GM23338 (cell line): ENCODE results near the gene YPEL2. TPM values are rescaled to one million over a fixed set of nuclear protein-coding genes. Genes with fewer than 3 reads are reported as not detected.

Experiments
- ATAC-seq: fragments of 200-7000 bp; cut with Tn5 transposase; 3 replicates; pipeline ENCODE4 v1.9.1; 2020
- DNase-seq: peaks from one replicate; pipeline ENCODE4 v3.0.0-alpha.2; 2015; ENCODE audit warnings: low spot score
- H2AFZ ChIP-seq: fragments of 200-600 bp; sonication (generic); 2 replicates; pipeline ENCODE4 v1.8.0; 2016; ENCODE audit warnings: antibody characterized with exemption, mild to moderate bottlenecking, moderate library complexity
- H3F3A ChIP-seq: fragments of 200-600 bp; sonication (generic); replicated peaks from 2 replicates; pipeline ENCODE4 v1.8.0; 2017; ENCODE audit warnings: antibody characterized with exemption, mixed run types, low read depth
- H3K27ac ChIP-seq: fragments of 200-600 bp; sonication (generic); 2 replicates; pipeline ENCODE4 v1.6.1; 2016; ENCODE audit warnings: low read depth
- H3K27me3 ChIP-seq: fragments of 200-600 bp; sonication (generic); 2 replicates; pipeline ENCODE4 v1.8.0; 2016; ENCODE audit warnings: mild to moderate bottlenecking, mixed run types, moderate library complexity; ENCODE audit not compliant: insufficient read depth
- H3K36me3 ChIP-seq: fragments of 200-600 bp; sonication (generic); 2 replicates; pipeline ENCODE4 v1.8.0; 2016; ENCODE audit warnings: mild to moderate bottlenecking; ENCODE audit not compliant: insufficient read depth
- H3K4me1 ChIP-seq: fragments of 200-600 bp; sonication (generic); 2 replicates; pipeline ENCODE4 v1.8.0; 2016; ENCODE audit warnings: mild to moderate bottlenecking, moderate library complexity; ENCODE audit not compliant: insufficient read depth
- H3K4me2 ChIP-seq: fragments of 200-600 bp; sonication (generic); 2 replicates; pipeline ENCODE4 v1.7.1; 2017; ENCODE audit warnings: mixed run types
- H3K4me3 ChIP-seq: fragments of 200-600 bp; sonication (generic); 2 replicates; pipeline ENCODE4 v1.6.1; 2016; ENCODE audit warnings: mixed run types
- H3K79me2 ChIP-seq: fragments of 200-600 bp; sonication (generic); replicated peaks from 2 replicates; pipeline ENCODE4 v1.8.0; 2017; ENCODE audit warnings: mild to moderate bottlenecking; ENCODE audit not compliant: insufficient read depth
- H3K9me2 ChIP-seq: fragments of 200-600 bp; sonication (generic); 2 replicates; pipeline ENCODE4 v1.8.0; 2017; ENCODE audit not compliant: insufficient read depth
- H4K20me1 ChIP-seq: fragments of 200-600 bp; sonication (generic); replicated peaks from 2 replicates; pipeline ENCODE4 v1.8.0; 2017; ENCODE audit warnings: mild to moderate bottlenecking; ENCODE audit not compliant: insufficient read depth
- H3K27ac Mint-ChIP-seq: 2 replicates; pipeline ENCODE4 v1.8.0; 2020; ENCODE audit warnings: inconsistent platforms, mild to moderate bottlenecking, moderate library complexity, mixed read lengths
- H3K27me3 Mint-ChIP-seq: 3 replicates; pipeline ENCODE4 v1.8.0; 2022; ENCODE audit warnings: low read depth, mild to moderate bottlenecking, moderate library complexity, mixed read lengths, inconsistent platforms; ENCODE audit not compliant: insufficient read depth, poor library complexity
- H3K36me3 Mint-ChIP-seq: 3 replicates; pipeline ENCODE4 v1.8.0; 2021; ENCODE audit warnings: low read depth, mild to moderate bottlenecking, inconsistent platforms, moderate library complexity, mixed read lengths
- H3K4me1 Mint-ChIP-seq: 3 replicates; pipeline ENCODE4 v1.8.0; 2020; ENCODE audit warnings: mild to moderate bottlenecking, inconsistent platforms, mixed read lengths
- H3K4me3 Mint-ChIP-seq: 3 replicates; pipeline ENCODE4 v1.8.0; 2021; ENCODE audit warnings: moderate library complexity, mild to moderate bottlenecking, inconsistent platforms, mixed read lengths
- H3K9me3 Mint-ChIP-seq: 3 replicates; pipeline ENCODE4 v1.8.0; 2020; ENCODE audit warnings: moderate library complexity, mild to moderate bottlenecking, inconsistent platforms, mixed read lengths
- CREB1 ChIP-seq: fragments of 250-450 bp; sonication (Bioruptor Pico); IDR thresholded peaks from 2 replicates; pipeline ENCODE4 v1.5.0; 2020; ENCODE audit warnings: low read depth, mild to moderate bottlenecking, moderate library complexity
- CTCF ChIP-seq, 2 experiments: fragments of 200-600 bp in 1 of 2; sonication (generic) in 1 of 2; conservative IDR thresholded peaks; 2 replicates each; pipeline versions ENCODE4 v1.5.1 to v1.6.1; 2016 to 2017; ENCODE audit warnings: antibody characterized with exemption in 2 of 2, low read depth in 2 of 2, mild to moderate bottlenecking in 2 of 2, moderate library complexity in 1 of 2
- ETS1 ChIP-seq: IDR thresholded peaks from 2 replicates; pipeline ENCODE4 v1.6.1; 2016; ENCODE audit warnings: antibody characterized with exemption
- EZH2 ChIP-seq: fragments of 200-600 bp; sonication (generic); IDR thresholded peaks from one replicate; pipeline ENCODE4 v1.8.0; 2017; ENCODE audit warnings: antibody characterized with exemption, mild to moderate bottlenecking, low read depth; ENCODE audit not compliant: unreplicated experiment
- EZH2phosphoT487 ChIP-seq: fragments of 200-600 bp; sonication (generic); IDR thresholded peaks from one replicate; pipeline ENCODE4 v1.8.1; 2018; ENCODE audit warnings: antibody characterized with exemption; ENCODE audit not compliant: unreplicated experiment
- JUNB ChIP-seq: IDR thresholded peaks from one replicate; pipeline ENCODE4 v1.6.1; 2016; ENCODE audit warnings: antibody characterized with exemption; ENCODE audit not compliant: unreplicated experiment
- NANOG ChIP-seq: IDR thresholded peaks from 2 replicates; pipeline ENCODE4 v1.6.1; 2016; ENCODE audit warnings: antibody characterized with exemption, borderline replicate concordance
- POLR2AphosphoS5 ChIP-seq: IDR thresholded peaks from 2 replicates; pipeline ENCODE4 v1.6.1; 2016; ENCODE audit warnings: antibody characterized with exemption, low read depth
- REST ChIP-seq: IDR thresholded peaks from one replicate; pipeline ENCODE4 v1.6.1; 2018; ENCODE audit warnings: antibody characterized with exemption; ENCODE audit not compliant: unreplicated experiment
- STAT1 ChIP-seq: IDR thresholded peaks from one replicate; pipeline ENCODE4 v1.6.1; 2016; ENCODE audit warnings: antibody characterized with exemption; ENCODE audit not compliant: unreplicated experiment
- ZNF114 ChIP-seq: fragments of 250-450 bp; sonication (Bioruptor Pico); IDR thresholded peaks from 2 replicates; pipeline ENCODE4 v1.5.0; 2020; ENCODE audit warnings: mild to moderate bottlenecking, moderate library complexity
- ZNF331 ChIP-seq: fragments of 250-450 bp; sonication (Bioruptor Pico); IDR thresholded peaks from 2 replicates; pipeline ENCODE4 v1.5.0; 2020; ENCODE audit warnings: low read depth, mild to moderate bottlenecking, moderate library complexity
- ZNF462 ChIP-seq: fragments of 250-450 bp; sonication (Bioruptor Pico); IDR thresholded peaks from 2 replicates; pipeline ENCODE4 v1.5.0; 2020; ENCODE audit warnings: mild to moderate bottlenecking, moderate library complexity
- polyA plus RNA-seq: library from polyadenylated mRNA; unstranded; fragments of >200 nt; fragmentation: Nextera tagmentation; extraction: Ambion mirVana; gene quantifications from 2 replicates; pipeline ENCODE4 v1.2.1, GENCODE V29; 2016
- total RNA-seq: library from RNA; depleted of rRNA; stranded (reverse); fragments of >200 nt; shearing (Covaris generic); gene quantifications from 2 replicates; pipeline ENCODE4 v1.2.3, GENCODE V29; 2014

The YPEL2 gene
- total and polyA plus RNA-seq, 2 experiments from 2014 or later: 4.1 to 5.2 TPM

GRCh38 chr17:59432657-59433056 is 101.2 kb downstream of the YPEL2 start:
- no peak overlapping the region for H2AFZ ChIP-seq
- no peaks in the 10 kb centered on the region for H3K9me2 ChIP-seq
- no peak overlapping the region for H3K4me3 ChIP-seq
- Mint-ChIP-seq H3K9me3 (no peaks in the 10 kb centered on the region; the same call in 2 of the 3 replicates), H3K27me3 (no peaks in the 10 kb centered on the region), H3K27ac (no peak overlapping the region), H3K36me3 (no peaks in the 10 kb centered on the region), H3K4me1 (no peaks in the 10 kb centered on the region), H3K4me3 (no peak overlapping the region)
- H3K27ac ChIP-seq: no peak overlapping the region
- TF ChIP-seq STAT1 (no peak), ZNF331 (CRISPR knock-in tag) (no peak), NANOG (no peak), CREB1 (CRISPR knock-in tag) (no peak), ETS1 (no peak), CTCF (conservative IDR thresholded peaks at IDR 0.05; ENCODE audit: low read depth in 2 of 2) (no peak), JUNB (no peak), ZNF114 (CRISPR knock-in tag) (no peak), EZH2 (no peak), EZH2phosphoT487 (no peak), ZNF462 (CRISPR knock-in tag) (no peak), REST (no peak), POLR2AphosphoS5 (no peak)
- no peaks in the 10 kb centered on the region for H3K79me2 ChIP-seq
- no peaks in the 10 kb centered on the region for H3K27me3 ChIP-seq
- H3K4me2 ChIP-seq: no peak overlapping the region
- no peak for ATAC-seq
- H3K36me3 ChIP-seq: no peaks in the 10 kb centered on the region
- H4K20me1 ChIP-seq: no peaks in the 10 kb centered on the region
- no peaks in the 10 kb centered on the region for H3K4me1 ChIP-seq
- DNase-seq: no peak
- H3F3A ChIP-seq: no peaks in the 10 kb centered on the region
